K562 (cell line): ENCODE results near the gene MTG2. TPM values are rescaled to one million over a fixed set of nuclear protein-coding genes. Genes with fewer than 3 reads are reported as not detected.
A peak's percentile ranks its signal among the peaks of the same experiment; 100 is the strongest.

Experiments
- CREB1 ChIP-seq, 2 experiments: sonication (generic) in 1 of 2; formaldehyde crosslinking in 1 of 2; IDR thresholded peaks; 2 replicates each; pipeline versions ENCODE4 v1.6.1 to v1.8.0; 2012 to 2022; ENCODE audit warnings: inconsistent platforms in 1 of 2, mild to moderate bottlenecking in 1 of 2, missing genetic modification reagents in 1 of 2, moderate library complexity in 1 of 2
- DMBX1 ChIP-seq: fragments of 250-450 bp; sonication (Bioruptor Pico); IDR thresholded peaks from 2 replicates; pipeline ENCODE4 v1.8.0; 2022; ENCODE audit warnings: inconsistent platforms, mild to moderate bottlenecking, moderate library complexity, borderline replicate concordance
- DNMT1 ChIP-seq: fragments of 450-650 bp; IDR thresholded peaks from 2 replicates; pipeline ENCODE4 v1.6.1; 2016; ENCODE audit warnings: antibody characterized with exemption, mild to moderate bottlenecking
- JUN ChIP-seq, 2 experiments: sonication (generic) in 1 of 2; formaldehyde crosslinking in 1 of 2; IDR thresholded peaks; 2 replicates each; pipeline versions ENCODE4 v1.6.1 to v1.8.0; 2012 to 2022; ENCODE audit warnings: borderline replicate concordance in 2 of 2, mild to moderate bottlenecking in 2 of 2, improper control_type of control experiment in 1 of 2, low read depth in 1 of 2, low read length in 1 of 2, missing genetic modification reagents in 1 of 2
- MCM7 ChIP-seq, 2 experiments: fragments of 450-650 bp; IDR thresholded peaks; 2 replicates each; pipeline ENCODE4 v1.6.1; 2016 to 2018
- RB1 ChIP-seq: fragments of 450-650 bp; IDR thresholded peaks from 2 replicates; pipeline ENCODE4 v1.6.1; 2017; ENCODE audit warnings: low read depth, mild to moderate bottlenecking
- SMARCE1 ChIP-seq: fragments of 450-650 bp; IDR thresholded peaks from 2 replicates; pipeline ENCODE4 v1.7.1; 2016; ENCODE audit warnings: mild to moderate bottlenecking
- TEAD1 ChIP-seq, 2 experiments: fragments of 450-650 bp in 1 of 2; sonication (generic) in 1 of 2; formaldehyde crosslinking; IDR thresholded peaks; 2 replicates each; pipeline versions ENCODE4 v1.4.0 to v1.8.0; 2020 to 2022; ENCODE audit warnings: mild to moderate bottlenecking in 2 of 2, missing genetic modification reagents in 1 of 2
- XRCC5 ChIP-seq: fragments of 200-400 bp; formaldehyde crosslinking; IDR thresholded peaks from 2 replicates; pipeline ENCODE4 v1.6.1; 2017; ENCODE audit warnings: low read depth, mild to moderate bottlenecking, low read length
- ZFP36 ChIP-seq: fragments of 150-350 bp; IDR thresholded peaks from 2 replicates; pipeline ENCODE4 v1.6.1; 2018; ENCODE audit warnings: low read length, low read depth; ENCODE audit not compliant: partially characterized antibody
- ZNF175 ChIP-seq: fragments of 200-800 bp; sonication (Bioruptor generic); IDR thresholded peaks from 2 replicates; pipeline ENCODE4 v1.6.1; 2016; ENCODE audit warnings: low read depth, mild to moderate bottlenecking, missing genetic modification characterization, missing compliant biosample characterization
- ZNF217 ChIP-seq: sonication (generic); formaldehyde crosslinking; IDR thresholded peaks from 2 replicates; pipeline ENCODE4 v1.8.0; 2022; ENCODE audit warnings: mild to moderate bottlenecking, missing genetic modification reagents
- ZNF668 ChIP-seq: fragments of 250-450 bp; sonication (Bioruptor Pico); IDR thresholded peaks from 2 replicates; pipeline ENCODE4 v1.8.0; 2022; ENCODE audit warnings: mild to moderate bottlenecking, inconsistent platforms
- ZNF695 ChIP-seq: fragments of 450-650 bp; formaldehyde crosslinking; IDR thresholded peaks from 2 replicates; pipeline ENCODE4 v1.4.0; 2020; ENCODE audit warnings: mild to moderate bottlenecking, moderate library complexity
- polyA plus RNA-seq, 8 experiments: library from polyadenylated mRNA; depleted of rRNA in 4 of 8; stranded (reverse) in 5 of 8; unstranded in 3 of 8; fragments of >200 nt; fragmentation: Nextera tagmentation in 2 of 8; fragmentation: Illumina TruSeq in 1 of 8; extraction: Ambion mirVana in 2 of 8; extraction: Trizol in 1 of 8; gene quantifications; 2 replicates each; pipeline versions ENCODE4 v1.2.1 to v1.2.3, GENCODE V29; 2011 to 2014; ENCODE audit warnings: inconsistent platforms in 1 of 8, missing spikeins in 1 of 8
- total RNA-seq, 7 experiments: library from RNA; depleted of rRNA in 6 of 7; stranded (reverse); fragments of >200 nt in 6 of 7; fragmentation: Illumina TruSeq in 2 of 7; extraction: Trizol in 2 of 7; gene quantifications; 2 replicates each; pipeline versions ENCODE4 v1.2.1 to v1.2.3, GENCODE V29; 2011 to 2021; ENCODE audit warnings: low replicate concordance in 1 of 7
- TF ChIP-seq, protein P1 (sequence below): sonication (generic); formaldehyde crosslinking; IDR thresholded peaks from 2 replicates; pipeline ENCODE4 v1.8.0; 2023; ENCODE audit warnings: missing genetic modification reagents, mild to moderate bottlenecking, borderline replicate concordance
- TF ChIP-seq, protein P2 (sequence below): IDR thresholded peaks from 3 replicates; pipeline ENCODE4 v1.6.1; 2011; ENCODE audit warnings: borderline replicate concordance, mild to moderate bottlenecking, moderate library complexity; ENCODE audit not compliant: insufficient read length; ENCODE audit errors: extremely low read depth

MTG2 gene
- total and polyA plus RNA-seq, 9 of the 15 experiments (the other 6 are each of a cell fraction or from before 2014, with no cell fraction given) = 8.7 to 67.5 (median 44.5) TPM

- TF ChIP-seq, protein P1, sequence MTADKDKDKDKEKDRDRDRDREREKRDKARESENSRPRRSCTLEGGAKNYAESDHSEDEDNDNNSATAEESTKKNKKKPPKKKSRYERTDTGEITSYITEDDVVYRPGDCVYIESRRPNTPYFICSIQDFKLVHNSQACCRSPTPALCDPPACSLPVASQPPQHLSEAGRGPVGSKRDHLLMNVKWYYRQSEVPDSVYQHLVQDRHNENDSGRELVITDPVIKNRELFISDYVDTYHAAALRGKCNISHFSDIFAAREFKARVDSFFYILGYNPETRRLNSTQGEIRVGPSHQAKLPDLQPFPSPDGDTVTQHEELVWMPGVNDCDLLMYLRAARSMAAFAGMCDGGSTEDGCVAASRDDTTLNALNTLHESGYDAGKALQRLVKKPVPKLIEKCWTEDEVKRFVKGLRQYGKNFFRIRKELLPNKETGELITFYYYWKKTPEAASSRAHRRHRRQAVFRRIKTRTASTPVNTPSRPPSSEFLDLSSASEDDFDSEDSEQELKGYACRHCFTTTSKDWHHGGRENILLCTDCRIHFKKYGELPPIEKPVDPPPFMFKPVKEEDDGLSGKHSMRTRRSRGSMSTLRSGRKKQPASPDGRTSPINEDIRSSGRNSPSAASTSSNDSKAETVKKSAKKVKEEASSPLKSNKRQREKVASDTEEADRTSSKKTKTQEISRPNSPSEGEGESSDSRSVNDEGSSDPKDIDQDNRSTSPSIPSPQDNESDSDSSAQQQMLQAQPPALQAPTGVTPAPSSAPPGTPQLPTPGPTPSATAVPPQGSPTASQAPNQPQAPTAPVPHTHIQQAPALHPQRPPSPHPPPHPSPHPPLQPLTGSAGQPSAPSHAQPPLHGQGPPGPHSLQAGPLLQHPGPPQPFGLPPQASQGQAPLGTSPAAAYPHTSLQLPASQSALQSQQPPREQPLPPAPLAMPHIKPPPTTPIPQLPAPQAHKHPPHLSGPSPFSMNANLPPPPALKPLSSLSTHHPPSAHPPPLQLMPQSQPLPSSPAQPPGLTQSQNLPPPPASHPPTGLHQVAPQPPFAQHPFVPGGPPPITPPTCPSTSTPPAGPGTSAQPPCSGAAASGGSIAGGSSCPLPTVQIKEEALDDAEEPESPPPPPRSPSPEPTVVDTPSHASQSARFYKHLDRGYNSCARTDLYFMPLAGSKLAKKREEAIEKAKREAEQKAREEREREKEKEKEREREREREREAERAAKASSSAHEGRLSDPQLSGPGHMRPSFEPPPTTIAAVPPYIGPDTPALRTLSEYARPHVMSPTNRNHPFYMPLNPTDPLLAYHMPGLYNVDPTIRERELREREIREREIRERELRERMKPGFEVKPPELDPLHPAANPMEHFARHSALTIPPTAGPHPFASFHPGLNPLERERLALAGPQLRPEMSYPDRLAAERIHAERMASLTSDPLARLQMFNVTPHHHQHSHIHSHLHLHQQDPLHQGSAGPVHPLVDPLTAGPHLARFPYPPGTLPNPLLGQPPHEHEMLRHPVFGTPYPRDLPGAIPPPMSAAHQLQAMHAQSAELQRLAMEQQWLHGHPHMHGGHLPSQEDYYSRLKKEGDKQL (CRISPR knock-in tag) = no peak
- TF ChIP-seq ZNF668 = no peak
- no peak for TF ChIP-seq ZNF217 (CRISPR knock-in tag)
- TF ChIP-seq ZFP36 = peak; percentile 54
- TF ChIP-seq TEAD1 (CRISPR knock-in tag; IDR thresholded peaks at IDR 0.05) = no peak; a peak in 1 of 4 replicates
- no peak for TF ChIP-seq SMARCE1
- peak; percentile 69 for TF ChIP-seq RB1
- TF ChIP-seq DMBX1 (CRISPR knock-in tag) = no peak
- TF ChIP-seq XRCC5 = no peak
- no peak for TF ChIP-seq MCM7 (IDR thresholded peaks at IDR 0.05)
- TF ChIP-seq, protein P2, sequence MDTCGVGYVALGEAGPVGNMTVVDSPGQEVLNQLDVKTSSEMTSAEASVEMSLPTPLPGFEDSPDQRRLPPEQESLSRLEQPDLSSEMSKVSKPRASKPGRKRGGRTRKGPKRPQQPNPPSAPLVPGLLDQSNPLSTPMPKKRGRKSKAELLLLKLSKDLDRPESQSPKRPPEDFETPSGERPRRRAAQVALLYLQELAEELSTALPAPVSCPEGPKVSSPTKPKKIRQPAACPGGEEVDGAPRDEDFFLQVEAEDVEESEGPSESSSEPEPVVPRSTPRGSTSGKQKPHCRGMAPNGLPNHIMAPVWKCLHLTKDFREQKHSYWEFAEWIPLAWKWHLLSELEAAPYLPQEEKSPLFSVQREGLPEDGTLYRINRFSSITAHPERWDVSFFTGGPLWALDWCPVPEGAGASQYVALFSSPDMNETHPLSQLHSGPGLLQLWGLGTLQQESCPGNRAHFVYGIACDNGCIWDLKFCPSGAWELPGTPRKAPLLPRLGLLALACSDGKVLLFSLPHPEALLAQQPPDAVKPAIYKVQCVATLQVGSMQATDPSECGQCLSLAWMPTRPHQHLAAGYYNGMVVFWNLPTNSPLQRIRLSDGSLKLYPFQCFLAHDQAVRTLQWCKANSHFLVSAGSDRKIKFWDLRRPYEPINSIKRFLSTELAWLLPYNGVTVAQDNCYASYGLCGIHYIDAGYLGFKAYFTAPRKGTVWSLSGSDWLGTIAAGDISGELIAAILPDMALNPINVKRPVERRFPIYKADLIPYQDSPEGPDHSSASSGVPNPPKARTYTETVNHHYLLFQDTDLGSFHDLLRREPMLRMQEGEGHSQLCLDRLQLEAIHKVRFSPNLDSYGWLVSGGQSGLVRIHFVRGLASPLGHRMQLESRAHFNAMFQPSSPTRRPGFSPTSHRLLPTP = no peak
- no peak for TF ChIP-seq DNMT1
- peak; percentile 75 for TF ChIP-seq CREB1 (IDR thresholded peaks at IDR 0.05)
- peak; percentile 87 for TF ChIP-seq CREB1 (CRISPR knock-in tag; IDR thresholded peaks at IDR 0.05)
- TF ChIP-seq ZNF175 (CRISPR knock-in tag) = no peak
- no peak for TF ChIP-seq ZNF695 (CRISPR knock-in tag)
- TF ChIP-seq JUN (IDR thresholded peaks at IDR 0.05; ENCODE audit: borderline replicate concordance, low read depth, low read length) = no peak
- TF ChIP-seq JUN (CRISPR knock-in tag; IDR thresholded peaks at IDR 0.05; ENCODE audit: borderline replicate concordance) = no peak
Observed at GRCh38 chr20:62237801-62238568, 55.2 kb downstream of the MTG2 start, which contains the start of gene OSBPL2 (continued).
